H1 (cell line): Measurements from ENCODE around the gene FAM170B. TPM values are rescaled to one million over a fixed set of nuclear protein-coding genes. Genes with fewer than 3 reads are reported as not detected.
A peak's percentile ranks its signal among the peaks of the same experiment; 100 is the strongest.

Source experiments
- EGR1 ChIP-seq: IDR thresholded peaks from 2 replicates; pipeline ENCODE4 v1.6.1; 2011; ENCODE audit warnings: low read depth, low read length, borderline replicate concordance
- GABPA ChIP-seq: IDR thresholded peaks from 2 replicates; pipeline ENCODE4 v1.6.1; 2011; ENCODE audit warnings: mild to moderate bottlenecking, low read length, moderate library complexity, borderline replicate concordance; ENCODE audit not compliant: insufficient read depth
- HDAC2 ChIP-seq, 2 experiments: fragments of 300-600 bp in 1 of 2; sonication (generic) in 1 of 2; IDR thresholded peaks; 2 replicates each; pipeline ENCODE4 v1.6.1; 2011 to 2012; ENCODE audit warnings: low read depth in 2 of 2, low read length in 2 of 2, mild to moderate bottlenecking in 2 of 2, moderate library complexity in 2 of 2, borderline replicate concordance in 1 of 2, inconsistent platforms in 1 of 2
- MAFK ChIP-seq: IDR thresholded peaks from 2 replicates; pipeline ENCODE4 v1.6.1; 2012; ENCODE audit warnings: low read depth, mild to moderate bottlenecking, improper control_type of control experiment, low read length
- RNF2 ChIP-seq: fragments of 200-900, 300-1000 bp; sonication (generic); IDR thresholded peaks from 2 replicates; pipeline ENCODE4 v1.7.1; 2016; ENCODE audit warnings: borderline replicate concordance, low read depth, mild to moderate bottlenecking, antibody characterized with exemption, low read length; ENCODE audit not compliant: poor library complexity, severe bottlenecking; ENCODE audit errors: missing control alignments
- RXRA ChIP-seq: IDR thresholded peaks from 2 replicates; pipeline ENCODE4 v1.6.1; 2011; ENCODE audit warnings: low read depth, mild to moderate bottlenecking, low read length, moderate library complexity; ENCODE audit not compliant: insufficient read depth
- SP4 ChIP-seq: IDR thresholded peaks from 2 replicates; pipeline ENCODE4 v1.6.1; 2012; ENCODE audit warnings: low read length, inconsistent platforms
- TBP ChIP-seq: IDR thresholded peaks from 2 replicates; pipeline ENCODE4 v1.6.1; 2011; ENCODE audit warnings: low read depth, low read length, improper control_type of control experiment
- ZNF274 ChIP-seq: IDR thresholded peaks from 2 replicates; pipeline ENCODE4 v1.7.0; 2012; ENCODE audit warnings: low read length, borderline replicate concordance; ENCODE audit errors: extremely low read depth
- polyA plus RNA-seq, 7 experiments: library from polyadenylated mRNA; depleted of rRNA in 3 of 7; stranded (reverse) in 5 of 7; unstranded in 2 of 7; fragments of >200 nt in 5 of 7; fragments of 200-250 nt in 2 of 7; gene quantifications; 1 replicate in 5 of 7; 2 replicates in 1 of 7; 4 replicates in 1 of 7; pipeline versions ENCODE4 v1.2.1 to v1.2.3, GENCODE V29; 2011 to 2013; ENCODE audit warnings: missing spikeins in 2 of 7, mixed read lengths in 2 of 7
- total RNA-seq: library from RNA; stranded (reverse); fragmentation: NEBNext Ultra II Directional; extraction: Animal tissue kit (Norgen Biotek cat#: 25700); gene quantifications from 2 replicates; pipeline ENCODE4 v1.2.1, GENCODE V29; 2021
- TF ChIP-seq, protein P1 (sequence below): fragments of 300-600 bp; sonication (generic); IDR thresholded peaks from 2 replicates; pipeline ENCODE4 v1.7.1; 2012; ENCODE audit warnings: low read length, moderate library complexity, mild to moderate bottlenecking, inconsistent platforms; ENCODE audit not compliant: insufficient replicate concordance

Gene FAM170B
- total and polyA plus RNA-seq, 2 of the 8 experiments (the other 6 are each of a cell fraction or from before 2014, with no cell fraction given), result not detected

DNA sequence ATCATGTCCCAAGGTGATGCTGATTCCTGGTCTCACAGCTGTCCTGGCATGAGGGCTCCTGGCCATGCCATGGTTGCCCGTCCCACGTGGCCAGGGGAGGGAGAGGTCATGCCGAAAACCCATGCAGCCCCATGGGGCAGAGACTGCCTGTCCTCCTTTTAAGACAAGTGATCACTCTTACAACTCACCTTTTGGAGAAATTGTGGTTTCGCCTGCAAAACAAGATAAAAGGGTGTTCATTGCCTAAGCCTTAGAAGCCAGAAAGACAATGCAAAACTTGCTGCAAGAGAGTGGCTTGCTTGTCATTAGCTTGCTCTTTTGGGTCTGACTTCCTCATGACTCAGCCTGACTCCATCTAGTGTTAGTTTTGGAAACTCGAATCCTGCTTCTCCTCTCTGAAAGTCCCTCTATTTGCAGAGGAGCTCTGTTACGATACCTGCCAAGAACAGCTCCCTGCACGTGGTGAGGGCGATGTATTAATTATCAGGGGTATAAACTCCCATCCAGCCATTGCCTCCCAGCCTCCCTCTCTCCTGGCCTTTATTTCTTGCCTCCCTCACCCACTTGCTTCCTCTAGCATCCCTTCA, 27.7 kb upstream of the FAM170B start (continued):
- TF ChIP-seq, protein P1, sequence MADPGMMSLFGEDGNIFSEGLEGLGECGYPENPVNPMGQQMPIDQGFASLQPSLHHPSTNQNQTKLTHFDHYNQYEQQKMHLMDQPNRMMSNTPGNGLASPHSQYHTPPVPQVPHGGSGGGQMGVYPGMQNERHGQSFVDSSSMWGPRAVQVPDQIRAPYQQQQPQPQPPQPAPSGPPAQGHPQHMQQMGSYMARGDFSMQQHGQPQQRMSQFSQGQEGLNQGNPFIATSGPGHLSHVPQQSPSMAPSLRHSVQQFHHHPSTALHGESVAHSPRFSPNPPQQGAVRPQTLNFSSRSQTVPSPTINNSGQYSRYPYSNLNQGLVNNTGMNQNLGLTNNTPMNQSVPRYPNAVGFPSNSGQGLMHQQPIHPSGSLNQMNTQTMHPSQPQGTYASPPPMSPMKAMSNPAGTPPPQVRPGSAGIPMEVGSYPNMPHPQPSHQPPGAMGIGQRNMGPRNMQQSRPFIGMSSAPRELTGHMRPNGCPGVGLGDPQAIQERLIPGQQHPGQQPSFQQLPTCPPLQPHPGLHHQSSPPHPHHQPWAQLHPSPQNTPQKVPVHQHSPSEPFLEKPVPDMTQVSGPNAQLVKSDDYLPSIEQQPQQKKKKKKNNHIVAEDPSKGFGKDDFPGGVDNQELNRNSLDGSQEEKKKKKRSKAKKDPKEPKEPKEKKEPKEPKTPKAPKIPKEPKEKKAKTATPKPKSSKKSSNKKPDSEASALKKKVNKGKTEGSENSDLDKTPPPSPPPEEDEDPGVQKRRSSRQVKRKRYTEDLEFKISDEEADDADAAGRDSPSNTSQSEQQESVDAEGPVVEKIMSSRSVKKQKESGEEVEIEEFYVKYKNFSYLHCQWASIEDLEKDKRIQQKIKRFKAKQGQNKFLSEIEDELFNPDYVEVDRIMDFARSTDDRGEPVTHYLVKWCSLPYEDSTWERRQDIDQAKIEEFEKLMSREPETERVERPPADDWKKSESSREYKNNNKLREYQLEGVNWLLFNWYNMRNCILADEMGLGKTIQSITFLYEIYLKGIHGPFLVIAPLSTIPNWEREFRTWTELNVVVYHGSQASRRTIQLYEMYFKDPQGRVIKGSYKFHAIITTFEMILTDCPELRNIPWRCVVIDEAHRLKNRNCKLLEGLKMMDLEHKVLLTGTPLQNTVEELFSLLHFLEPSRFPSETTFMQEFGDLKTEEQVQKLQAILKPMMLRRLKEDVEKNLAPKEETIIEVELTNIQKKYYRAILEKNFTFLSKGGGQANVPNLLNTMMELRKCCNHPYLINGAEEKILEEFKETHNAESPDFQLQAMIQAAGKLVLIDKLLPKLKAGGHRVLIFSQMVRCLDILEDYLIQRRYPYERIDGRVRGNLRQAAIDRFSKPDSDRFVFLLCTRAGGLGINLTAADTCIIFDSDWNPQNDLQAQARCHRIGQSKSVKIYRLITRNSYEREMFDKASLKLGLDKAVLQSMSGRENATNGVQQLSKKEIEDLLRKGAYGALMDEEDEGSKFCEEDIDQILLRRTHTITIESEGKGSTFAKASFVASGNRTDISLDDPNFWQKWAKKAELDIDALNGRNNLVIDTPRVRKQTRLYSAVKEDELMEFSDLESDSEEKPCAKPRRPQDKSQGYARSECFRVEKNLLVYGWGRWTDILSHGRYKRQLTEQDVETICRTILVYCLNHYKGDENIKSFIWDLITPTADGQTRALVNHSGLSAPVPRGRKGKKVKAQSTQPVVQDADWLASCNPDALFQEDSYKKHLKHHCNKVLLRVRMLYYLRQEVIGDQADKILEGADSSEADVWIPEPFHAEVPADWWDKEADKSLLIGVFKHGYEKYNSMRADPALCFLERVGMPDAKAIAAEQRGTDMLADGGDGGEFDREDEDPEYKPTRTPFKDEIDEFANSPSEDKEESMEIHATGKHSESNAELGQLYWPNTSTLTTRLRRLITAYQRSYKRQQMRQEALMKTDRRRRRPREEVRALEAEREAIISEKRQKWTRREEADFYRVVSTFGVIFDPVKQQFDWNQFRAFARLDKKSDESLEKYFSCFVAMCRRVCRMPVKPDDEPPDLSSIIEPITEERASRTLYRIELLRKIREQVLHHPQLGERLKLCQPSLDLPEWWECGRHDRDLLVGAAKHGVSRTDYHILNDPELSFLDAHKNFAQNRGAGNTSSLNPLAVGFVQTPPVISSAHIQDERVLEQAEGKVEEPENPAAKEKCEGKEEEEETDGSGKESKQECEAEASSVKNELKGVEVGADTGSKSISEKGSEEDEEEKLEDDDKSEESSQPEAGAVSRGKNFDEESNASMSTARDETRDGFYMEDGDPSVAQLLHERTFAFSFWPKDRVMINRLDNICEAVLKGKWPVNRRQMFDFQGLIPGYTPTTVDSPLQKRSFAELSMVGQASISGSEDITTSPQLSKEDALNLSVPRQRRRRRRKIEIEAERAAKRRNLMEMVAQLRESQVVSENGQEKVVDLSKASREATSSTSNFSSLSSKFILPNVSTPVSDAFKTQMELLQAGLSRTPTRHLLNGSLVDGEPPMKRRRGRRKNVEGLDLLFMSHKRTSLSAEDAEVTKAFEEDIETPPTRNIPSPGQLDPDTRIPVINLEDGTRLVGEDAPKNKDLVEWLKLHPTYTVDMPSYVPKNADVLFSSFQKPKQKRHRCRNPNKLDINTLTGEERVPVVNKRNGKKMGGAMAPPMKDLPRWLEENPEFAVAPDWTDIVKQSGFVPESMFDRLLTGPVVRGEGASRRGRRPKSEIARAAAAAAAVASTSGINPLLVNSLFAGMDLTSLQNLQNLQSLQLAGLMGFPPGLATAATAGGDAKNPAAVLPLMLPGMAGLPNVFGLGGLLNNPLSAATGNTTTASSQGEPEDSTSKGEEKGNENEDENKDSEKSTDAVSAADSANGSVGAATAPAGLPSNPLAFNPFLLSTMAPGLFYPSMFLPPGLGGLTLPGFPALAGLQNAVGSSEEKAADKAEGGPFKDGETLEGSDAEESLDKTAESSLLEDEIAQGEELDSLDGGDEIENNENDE, result no peak
- no peak for TF ChIP-seq RNF2
- no peak for TF ChIP-seq EGR1
- TF ChIP-seq RXRA, result no peak
- no peak for TF ChIP-seq SP4
- TF ChIP-seq ZNF274, result no peak
- no peak for TF ChIP-seq HDAC2 (IDR thresholded peaks at IDR 0.05; ENCODE audit: borderline replicate concordance in 1 of 2, low read depth in 2 of 2, low read length in 2 of 2)
- peak; percentile 74; the same call in 1 of the 2 replicates for TF ChIP-seq MAFK
- TF ChIP-seq GABPA, result no peak
- no peak for TF ChIP-seq TBP
